Limb (tissue), 2 donors: ENCODE results near the gene PPT1.

Experiments used
- DNase-seq, 2 donors: peaks; one replicate each; pipeline ENCODE4 v3.0.0-alpha.2; 2016; ENCODE audit errors: extremely low spot score in 2 of 2

The PPT1 gene

GRCh38 chr1:40030528-40031135 is 66.4 kb downstream of the PPT1 start:
- DNase-seq: no peak

GRCh38 chr1:40029608-40030007 is 67.4 kb downstream of the PPT1 start:
- DNase-seq: no peak

- DNase-seq: no peak
Observed at GRCh38 chr1:40027647-40028046, 69.4 kb downstream of the PPT1 start.

- DNase-seq: no peak
Observed at GRCh38 chr1:40024671-40025070, 72.4 kb downstream of the PPT1 start.

GRCh38 chr1:40023379-40023944 is 73.6 kb downstream of the PPT1 start:
- DNase-seq: no peak
